HG03457 (cell line): ENCODE measurements around the gene CHMP4B.

Source experiments
- ATAC-seq: cut with Tn5 transposase; IDR thresholded peaks from one replicate; pipeline ENCODE4 v1.9.1; 2021; ENCODE audit warnings: moderate number of reproducible peaks; ENCODE audit not compliant: unreplicated experiment

Gene CHMP4B

DNA sequence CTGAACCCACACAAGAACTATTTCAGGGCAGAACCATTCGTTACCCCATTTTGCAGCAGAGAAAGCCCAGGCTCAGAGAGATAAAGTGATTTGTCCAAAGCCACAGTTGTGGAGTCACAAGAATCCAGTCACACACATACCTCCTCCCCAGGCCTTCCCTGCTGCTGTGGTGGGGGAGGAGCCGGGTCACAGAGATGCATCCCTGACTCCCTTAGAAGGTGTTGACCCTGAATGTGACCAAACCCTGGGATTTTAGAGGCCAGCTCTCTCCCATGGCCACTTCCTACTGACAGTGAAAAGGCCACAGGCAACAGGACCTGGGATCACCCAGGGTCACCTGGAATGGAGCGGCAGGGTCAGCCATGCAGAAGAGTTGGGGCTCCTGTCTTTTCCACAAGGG is 48.6 kb downstream of the CHMP4B start:
- ATAC-seq = no peak

DNA sequence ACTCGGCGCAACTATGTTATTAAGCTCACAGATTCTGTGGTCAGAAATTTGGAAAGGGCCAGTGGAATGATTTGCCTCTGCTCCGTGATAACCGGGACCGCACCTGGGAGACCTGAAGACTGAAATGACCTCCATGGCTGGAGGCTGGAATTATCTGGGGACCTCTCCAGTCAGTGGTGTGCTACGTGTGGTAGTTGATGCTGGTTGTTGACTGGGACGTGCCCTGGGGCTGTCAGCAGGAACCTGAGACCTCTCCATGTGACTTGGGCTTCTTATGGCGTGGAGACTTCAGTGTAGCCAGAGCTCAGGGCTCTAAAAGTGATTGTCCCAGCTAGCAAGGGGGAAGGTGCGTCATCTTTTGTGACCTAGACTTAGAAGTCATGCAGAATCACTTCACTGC is 50.3 kb downstream of the CHMP4B start:
- no peak for ATAC-seq

DNA sequence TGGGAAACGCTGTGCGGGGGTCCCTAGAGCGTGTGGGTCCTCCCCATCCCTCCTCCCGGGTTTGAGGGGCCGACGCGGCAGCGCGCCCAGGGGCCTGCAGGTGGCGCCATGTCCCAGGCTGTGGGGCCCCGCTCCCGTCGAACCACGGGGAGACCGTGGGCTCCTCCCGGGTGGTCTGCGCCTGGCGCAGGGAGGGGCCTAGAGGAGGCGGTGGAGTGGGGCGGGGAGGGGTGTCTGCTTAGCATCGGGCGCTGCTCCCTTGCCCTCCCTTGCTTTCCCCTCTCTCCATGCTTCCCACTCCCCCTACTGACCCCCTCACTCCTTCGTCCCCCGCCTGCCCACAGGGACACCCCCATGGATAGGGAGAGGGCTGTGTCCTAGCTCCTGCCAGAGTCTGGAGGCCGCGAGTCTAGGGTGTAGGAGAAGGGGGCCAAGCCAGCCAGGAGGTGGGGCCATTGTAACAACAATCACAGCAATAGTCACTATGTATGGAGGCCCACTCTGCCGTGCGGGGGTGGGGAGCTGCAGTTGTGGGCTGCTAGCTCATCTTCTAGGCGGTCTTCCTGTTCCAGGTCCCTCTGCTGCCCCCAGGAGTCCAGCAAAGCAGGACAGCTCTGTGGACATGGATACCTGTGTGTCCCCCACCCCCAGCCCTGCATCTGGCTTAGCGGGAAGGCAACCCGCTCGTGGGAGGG is 51.7 kb downstream of the CHMP4B start:
- ATAC-seq = no peak

DNA sequence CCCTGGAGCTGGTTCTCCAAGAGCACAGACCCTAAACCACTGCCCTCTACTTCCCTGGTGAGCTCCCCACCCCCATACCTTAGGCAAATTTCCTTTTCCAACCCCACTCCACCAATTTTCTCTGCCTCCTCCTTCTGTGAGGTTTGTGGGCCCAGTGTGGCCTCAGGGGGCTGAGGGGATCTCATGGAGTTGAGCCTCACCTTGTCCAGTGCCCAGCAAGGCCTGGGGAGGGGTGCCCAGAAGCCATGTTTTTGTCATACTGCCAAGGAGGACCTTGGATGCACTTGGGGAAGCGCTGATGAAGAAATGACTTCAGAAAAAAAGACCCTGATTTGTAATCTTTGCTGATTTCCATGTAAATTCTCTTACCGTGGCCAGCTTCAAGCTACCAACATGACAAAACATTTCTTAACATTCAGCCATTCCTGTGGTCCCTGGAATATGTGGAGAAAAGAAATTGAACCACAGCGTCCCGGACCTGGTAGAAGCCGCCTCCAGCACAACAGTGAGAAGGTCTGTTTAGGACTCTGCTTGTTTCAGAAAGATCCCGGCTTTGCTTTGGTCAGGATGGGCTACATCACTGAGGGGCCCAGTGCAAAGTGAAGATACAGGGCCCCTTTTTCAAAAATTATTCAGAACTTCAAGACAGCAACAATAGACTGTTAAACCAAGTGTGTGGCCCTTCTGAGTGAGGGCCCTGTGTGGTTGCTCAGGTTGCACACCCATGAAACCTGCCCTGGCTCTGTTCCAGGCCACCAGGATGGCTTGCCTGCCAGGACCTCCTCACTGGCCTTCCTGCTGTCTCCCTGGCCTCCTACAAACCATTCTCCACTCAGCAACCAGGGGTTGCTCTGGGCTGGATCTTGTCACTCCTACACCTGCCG is 52.5 kb downstream of the CHMP4B start:
- ATAC-seq = no peak

DNA sequence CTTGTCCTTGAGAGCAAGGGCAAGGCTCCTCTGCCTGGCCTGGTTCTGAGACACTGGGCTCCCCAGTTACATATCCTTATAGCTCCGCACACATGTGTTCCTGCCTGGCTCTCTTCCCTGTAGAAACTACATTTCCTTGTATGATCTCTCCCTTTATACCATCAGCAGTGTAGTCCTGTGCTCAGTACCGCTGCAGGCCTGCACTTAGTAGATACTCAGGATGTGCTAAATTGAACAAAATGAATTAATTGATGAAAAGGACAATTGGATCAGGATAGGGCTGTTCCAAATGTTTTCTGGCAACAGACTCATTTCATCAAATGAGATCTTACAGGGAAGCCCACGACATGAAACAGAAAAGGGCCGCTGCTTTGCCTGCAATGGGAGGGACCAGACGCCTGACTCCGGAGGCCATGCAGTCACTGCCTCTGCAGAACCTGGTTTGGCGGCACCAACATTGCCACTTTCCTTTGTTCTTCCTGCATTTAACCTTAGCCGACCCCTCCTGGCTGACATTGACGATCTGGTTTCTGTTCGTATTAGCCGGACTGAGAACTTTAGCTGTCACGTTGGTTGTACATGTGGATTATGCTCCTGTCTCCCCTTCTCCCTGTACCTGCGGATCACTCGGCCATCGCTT is 53.3 kb downstream of the CHMP4B start:
- no peak for ATAC-seq

DNA sequence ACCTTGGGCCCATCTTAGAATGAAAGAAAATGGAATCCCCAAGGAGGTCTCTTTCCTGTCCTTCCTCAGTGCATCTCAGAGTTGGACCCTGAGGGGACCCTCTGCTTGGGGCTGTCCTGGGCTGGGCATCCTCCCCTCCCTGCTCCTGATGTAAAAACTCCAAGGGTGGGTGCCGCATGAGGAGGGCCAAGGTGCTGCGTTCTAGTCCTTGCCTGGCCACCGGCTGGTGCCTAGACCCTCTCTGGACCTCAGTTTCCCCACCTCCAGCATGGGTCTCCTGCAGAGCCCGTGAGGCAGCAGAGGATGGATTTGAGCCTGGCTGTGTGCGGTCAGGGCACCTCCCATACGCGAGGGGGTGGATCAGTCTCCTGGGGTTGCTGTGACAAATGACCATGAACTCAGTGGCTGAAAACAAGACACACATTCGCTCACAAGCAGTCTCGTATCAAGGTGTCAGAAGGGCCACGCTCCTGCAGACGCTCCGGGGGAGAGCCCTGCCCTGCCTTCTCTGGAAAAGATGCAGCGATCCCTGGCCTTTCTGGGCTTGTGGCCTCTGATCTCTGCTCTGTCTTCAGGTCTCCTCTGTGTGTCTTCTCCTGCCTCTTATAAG is 54.7 kb downstream of the CHMP4B start:
- no peak for ATAC-seq

DNA sequence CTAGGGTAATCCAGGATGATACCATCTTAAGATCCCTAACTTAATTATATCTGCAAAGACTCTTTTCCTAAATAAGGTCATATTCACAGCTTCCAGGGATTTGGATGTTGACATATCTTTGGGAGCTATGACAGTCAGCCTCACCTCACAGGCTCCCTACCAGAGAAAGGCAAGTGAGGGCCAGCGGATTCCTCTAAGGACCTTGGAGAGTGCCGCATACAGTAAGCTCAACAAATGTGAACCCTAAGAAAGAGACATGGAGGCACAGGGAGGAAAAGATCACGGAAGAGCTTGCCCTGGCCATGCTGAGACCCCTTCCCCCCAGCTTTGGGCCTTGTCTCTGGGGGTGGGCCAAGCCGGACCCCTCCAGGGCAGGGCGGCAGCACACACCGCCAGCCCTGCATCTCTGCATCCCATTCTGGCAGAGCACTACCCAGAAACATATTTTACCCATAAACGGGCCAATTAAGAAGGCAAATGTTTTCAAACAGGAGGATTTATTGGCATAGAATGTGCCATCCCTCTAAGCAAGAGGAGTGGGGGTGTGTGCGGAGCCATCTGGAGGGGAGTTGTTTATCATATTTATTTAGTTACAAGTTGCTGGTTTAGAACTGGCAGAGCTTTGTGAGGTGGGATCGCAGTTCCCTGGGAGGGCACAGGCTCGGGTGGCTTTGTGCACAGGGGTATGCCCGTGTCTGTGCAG is 55.4 kb downstream of the CHMP4B start:
- ATAC-seq = no peak

DNA sequence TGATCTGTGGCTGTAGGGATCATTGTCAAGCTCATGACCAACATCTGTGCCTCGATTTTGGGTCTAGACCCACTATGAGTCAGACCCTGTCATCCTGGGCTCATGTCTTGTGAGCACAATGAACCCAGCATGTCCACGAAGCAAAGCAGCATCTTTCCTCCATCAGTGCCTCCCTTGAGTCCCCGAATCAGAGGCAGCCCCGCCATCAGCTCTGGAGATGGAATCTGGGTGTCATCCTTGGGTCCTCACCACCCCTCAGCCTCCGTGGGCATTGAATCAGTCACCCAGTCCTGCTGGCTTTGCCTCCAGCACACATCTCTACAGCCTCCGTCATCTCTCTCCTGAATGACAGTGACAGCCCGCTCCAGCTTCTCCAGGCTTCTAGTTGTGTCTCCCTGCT is 56.9 kb downstream of the CHMP4B start:
- ATAC-seq = no peak

DNA sequence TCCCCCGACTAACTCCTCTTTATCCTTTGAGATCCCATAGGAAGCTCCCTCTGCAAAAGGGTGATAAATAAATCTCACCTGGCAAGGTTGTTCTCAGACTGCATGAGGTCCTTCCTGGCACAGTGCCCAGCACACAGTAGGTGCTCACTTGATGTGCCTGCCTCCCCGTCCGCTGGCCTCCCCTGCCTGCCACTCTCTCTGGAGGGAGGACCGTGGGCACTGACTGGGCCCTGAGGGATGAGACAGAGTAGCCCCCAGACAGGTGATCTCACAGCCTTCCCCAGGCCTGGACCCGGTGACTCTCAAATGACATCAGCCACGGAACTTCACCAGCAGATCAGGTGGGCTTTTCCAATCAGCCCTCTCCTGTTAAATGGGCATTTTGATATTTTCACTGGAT is 57.4 kb downstream of the CHMP4B start:
- ATAC-seq = no peak

DNA sequence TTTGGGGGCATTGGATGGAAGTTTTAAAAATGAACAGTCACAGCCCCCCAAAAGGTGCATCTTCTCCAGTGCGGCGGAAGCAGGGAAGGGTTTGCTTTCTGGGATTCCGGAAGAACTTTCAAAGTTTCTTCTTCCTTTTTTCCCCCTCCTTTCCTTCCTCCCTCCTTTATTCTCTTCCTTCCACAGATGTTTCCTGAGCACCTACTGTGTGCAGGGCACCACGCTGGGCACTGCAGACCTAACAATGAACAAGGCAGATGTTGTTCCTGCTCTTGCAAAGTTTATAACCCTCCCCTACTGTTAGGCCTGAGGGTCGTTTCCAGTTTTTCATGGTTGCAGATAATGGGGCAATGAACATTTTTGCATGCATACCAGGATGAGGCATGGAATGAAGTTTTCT is 58.1 kb downstream of the CHMP4B start:
- ATAC-seq = no peak

DNA sequence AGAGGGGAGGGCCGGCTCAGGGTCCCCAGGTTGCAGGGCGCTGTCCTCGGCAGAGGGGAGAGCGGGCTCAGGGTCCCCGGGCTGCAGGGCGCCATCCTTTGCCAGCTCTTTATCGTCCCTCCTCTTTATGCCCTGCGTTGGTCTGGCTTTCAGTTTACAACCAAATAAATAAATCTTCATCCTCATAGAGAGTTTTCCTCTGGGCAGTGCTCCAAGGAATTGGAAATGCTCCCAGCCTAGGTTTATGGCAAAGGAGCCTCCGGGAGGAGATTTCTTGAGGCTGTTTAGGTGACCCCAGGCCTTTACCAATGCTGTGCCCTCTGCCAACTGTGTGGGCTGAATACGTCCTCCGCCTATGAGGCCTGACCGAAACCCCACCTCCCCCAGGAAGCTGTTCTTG is 60.2 kb downstream of the CHMP4B start:
- no peak for ATAC-seq

DNA sequence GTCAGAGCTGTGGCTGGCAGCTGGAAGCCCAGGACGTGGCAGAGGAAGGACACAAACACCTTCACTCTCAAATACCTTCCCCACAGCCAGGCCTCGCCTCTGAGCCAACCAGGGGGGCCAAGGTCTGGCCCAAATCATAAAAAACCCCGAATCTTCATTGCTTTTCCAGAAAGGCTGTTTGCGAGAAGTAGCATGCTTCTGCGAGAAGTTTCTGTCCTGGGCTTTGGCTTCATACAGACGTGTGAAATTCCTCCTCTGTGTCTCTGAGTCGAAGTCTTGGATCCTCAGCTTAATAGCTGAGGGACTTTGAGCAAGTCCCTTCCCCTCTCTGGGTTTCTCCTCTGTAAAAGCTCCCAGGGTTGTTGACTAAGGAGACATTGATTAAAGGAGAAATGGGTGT is 63.0 kb downstream of the CHMP4B start:
- no peak for ATAC-seq

DNA sequence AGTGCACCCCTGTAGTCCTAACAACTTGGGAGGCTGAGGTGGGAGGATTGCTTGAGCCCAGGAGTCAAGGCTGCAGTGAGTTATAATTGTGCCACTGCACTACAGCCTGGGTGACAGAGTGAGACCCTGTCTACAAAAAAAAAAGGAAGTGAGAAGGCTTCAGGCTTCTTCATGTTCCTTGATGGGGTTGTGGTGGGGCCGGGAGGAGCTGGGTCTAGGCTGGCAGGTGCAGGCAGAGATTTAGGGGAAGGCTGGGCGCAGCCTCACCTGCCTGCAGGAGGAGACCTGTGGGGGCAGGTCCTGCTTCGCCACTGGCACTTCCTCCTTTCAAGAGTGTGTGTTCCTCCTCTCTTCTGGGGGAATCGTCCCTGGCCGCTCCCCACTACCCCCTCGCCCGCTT is 63.9 kb downstream of the CHMP4B start:
- no peak for ATAC-seq

DNA sequence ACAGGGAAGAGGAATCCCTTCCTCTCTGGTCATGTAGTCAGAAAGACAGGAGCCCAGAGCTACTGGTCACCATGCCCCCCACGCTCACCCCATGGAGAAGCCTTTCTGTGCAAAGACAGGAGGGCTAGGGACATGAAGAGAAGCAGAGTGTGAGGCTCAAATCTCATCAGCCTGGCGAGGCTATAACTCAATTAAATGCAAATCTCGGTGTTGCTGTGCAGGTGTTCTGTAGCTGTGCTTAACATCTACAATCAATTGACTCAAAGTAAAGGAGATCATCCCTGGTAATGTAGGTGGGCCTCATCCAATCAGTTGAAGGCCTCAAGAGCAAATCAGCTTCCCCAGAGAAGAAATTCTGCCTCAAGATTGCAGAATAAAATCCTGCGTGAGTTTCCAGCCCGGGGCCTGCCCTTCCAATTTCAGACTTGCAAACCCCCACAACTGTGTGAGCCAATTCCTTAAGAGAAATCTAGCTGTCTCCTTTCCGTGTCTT is 64.4 kb downstream of the CHMP4B start:
- no peak for ATAC-seq

DNA sequence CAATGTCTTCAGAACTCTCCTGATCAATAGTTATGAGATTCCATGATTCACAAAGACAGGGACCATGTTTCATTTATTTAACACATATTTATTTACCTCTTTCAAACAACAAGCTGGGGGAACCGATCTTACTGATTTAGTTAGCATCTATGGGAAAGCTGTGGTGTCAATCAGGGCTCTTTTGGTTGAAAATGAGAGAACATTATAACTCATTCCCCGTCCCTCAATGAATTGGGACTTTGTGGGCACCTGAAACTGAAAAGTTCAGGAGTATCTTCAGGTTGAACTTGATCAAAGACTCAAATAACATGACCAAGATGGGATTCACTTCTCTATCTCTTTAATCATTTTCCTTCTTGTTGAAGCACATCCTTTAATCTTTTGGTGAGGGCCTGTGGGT is 67.4 kb downstream of the CHMP4B start:
- no peak for ATAC-seq

DNA sequence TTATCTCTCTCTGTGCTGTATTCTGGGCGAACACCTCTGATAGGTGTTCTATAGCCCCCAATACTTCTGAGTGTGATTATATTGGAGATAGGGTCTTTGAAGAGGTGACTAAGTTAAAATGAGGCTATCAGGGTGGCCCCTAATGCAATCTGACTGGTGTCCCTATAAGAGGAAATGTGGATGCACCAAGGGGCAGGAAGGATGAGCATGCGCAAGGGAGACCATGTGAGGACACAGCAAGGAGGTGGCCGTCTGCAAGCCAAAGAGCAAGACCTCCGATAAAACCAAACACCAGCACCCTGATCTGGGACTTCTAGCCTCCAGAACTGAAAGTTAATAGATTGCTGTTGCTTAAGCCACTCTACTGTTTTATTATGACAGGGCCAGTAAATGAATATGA is 69.2 kb downstream of the CHMP4B start:
- ATAC-seq = no peak

DNA sequence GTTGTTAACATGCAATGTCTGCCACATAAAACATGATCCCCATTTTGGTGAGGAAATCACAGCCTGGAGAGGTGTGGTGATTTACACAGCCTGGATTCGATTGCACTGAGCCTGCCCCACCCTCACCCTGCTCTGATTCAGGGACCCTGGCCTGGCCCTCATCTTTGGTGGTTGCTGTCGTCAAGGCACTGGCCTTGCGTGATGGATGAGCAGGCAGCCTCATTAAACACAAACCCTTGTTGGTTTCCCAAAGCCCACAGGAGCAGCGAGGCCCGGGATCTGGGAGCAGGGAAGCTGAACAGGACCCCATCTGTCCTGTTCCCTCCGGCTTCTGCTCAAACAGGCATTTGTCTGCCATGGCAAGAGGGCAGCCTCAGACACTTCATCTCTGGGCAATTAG is 70.8 kb downstream of the CHMP4B start:
- no peak for ATAC-seq

DNA sequence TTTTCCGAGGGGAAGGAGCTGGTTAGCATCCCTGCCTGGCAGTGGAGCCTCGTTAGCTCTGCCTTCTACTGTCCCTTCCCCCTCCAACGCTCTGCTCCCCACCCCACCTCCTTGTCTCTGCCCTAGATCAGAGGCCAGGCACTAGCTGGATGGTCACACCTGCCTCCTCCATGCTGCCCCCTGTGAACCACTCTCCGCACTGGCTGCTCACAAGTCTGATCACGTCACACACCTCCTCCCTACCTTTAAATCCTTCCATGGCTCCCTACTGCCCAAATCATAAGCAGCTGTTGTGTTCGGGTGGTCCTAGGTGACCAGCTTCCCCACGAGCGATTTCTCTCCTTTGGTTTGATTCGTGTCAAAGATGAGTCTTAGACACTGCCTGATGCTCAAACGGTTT is 71.3 kb downstream of the CHMP4B start:
- ATAC-seq = no peak

DNA sequence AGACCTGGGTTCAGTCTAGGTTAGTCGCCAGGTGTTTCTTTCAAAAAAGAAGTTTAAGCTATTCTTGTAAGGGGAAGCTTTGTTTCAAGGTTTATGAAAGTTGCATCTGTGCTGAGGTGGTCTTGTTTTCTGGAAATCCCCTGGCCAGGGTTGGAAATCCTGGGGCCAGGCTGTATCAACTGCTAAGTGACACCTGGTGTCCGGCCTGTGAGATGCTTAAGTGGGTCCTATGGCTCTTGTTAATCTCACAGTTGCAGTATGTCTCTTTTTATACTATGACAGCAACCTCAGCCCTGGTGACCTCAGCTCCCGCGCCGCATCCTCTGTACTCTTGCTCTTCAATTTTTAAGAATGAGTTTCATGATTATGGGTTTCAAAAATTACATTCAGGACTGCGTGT is 72.0 kb downstream of the CHMP4B start:
- no peak for ATAC-seq

DNA sequence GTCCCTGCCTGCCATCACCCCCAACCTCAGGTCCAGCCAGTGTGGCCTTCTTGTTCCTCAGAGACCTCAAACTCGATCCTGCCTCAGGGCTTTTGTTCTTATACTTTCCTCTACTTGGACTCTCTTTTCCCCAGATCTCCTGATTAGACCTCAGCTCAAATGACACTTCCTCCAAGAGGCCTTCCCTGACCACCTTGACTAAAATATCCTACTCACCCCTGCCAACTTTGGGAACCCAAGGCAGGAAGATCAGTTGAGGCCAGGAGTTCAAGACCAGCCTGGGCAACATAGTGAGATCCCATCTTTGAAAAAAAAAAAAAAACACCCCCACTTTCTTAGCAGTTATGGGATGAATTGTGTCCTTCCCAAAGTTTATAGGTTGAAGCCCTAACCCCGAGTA is 73.5 kb downstream of the CHMP4B start:
- ATAC-seq = no peak

DNA sequence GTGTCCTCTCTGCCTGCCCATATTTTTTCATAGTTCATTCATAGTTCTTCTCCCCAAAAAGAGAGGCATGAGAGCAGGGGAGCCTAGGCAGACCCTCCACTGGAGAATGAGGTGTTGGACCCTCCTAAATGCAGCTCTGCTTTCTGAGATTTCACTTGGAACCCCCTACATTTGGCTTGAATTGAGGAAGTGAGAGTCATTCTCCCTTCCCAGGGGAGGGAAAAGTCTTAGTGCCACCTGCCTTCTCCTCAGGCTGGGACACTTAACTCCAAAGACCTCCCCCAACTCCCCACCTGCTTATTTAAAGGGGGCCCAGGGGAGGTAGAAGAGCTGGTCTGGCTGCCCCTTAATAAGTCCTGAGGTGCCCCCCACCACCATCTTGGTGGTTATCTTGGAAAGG is 78.2 kb downstream of the CHMP4B start:
- no peak for ATAC-seq
